ENCODE measurements around the gene ITPR1.
A peak's percentile ranks its signal among the peaks of the same experiment; 100 is the strongest.

ITPR1 gene

GRCh38 chr3:4686619-4687018 lies 193.5 kb downstream of the ITPR1 start:
- DNase-seq (ENCODE audit: low read depth, low spot score), result no peak

- no peak for DNase-seq (ENCODE audit: low read depth, low spot score)
These were observed 194.0 kb downstream of the ITPR1 start for GRCh38 chr3:4687167-4687566.

DNA sequence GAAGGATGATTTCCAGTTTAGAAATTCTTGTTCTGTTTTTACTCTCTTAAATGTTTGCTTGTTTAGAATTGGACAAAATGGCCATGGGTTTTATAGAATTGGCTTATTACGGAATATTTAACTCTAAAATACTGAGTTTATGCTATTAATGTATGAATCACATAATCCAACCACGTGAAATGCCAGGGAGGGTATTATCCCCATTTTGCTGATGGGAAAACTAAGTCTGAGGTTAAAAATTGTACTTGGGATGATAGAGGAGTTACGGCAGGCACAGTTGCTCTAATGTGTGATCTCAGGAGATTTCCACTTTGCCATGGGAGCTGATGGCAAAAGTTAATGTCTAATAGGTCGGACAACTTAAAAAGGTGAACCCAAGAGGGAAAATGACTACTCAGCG lies 194.4 kb downstream of the ITPR1 start:
- no peak for DNase-seq (ENCODE audit: low read depth, low spot score)

DNA sequence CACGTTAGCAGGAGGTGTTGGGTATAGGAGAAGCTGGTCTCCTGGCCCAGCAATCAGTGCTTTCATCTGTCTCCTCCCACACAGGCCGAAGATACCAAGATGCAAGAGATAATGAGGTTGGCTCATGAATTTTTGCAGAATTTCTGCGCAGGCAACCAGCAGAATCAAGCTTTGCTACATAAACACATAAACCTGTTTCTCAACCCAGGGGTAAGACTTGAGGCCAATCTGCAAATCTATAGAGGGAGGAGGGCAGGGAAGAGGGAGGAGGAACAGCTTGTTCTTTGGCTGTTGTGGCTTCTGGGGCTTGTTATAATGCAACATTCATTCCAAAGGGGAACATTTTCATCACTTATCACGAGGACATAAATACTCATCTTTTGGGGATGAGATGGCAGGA lies 195.3 kb downstream of the ITPR1 start:
- no peak for DNase-seq (ENCODE audit: low read depth, low spot score)

GRCh38 chr3:4689021-4689420 lies 195.9 kb downstream of the ITPR1 start:
- no peak for DNase-seq (ENCODE audit: low read depth, low spot score)

DNA sequence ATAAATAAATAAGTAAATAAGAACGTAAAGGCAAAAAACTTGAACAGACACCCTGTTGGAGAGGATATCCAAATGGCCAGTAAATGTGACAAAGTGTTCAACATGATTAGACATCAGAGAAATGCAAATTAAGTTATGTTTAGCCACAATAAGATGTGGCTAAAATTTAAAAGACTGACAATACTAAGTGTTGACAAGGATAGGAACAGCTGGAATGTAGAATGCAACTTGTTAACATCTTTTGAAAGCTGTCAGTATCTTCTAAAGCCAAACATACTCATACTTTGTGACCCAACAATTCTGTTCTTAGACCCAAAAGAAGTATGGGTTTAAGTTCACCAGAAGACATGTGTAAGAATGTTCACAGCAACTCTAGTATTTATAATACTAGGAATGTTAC lies 197.1 kb downstream of the ITPR1 start:
- DNase-seq (ENCODE audit: low read depth, low spot score), result no peak

DNA sequence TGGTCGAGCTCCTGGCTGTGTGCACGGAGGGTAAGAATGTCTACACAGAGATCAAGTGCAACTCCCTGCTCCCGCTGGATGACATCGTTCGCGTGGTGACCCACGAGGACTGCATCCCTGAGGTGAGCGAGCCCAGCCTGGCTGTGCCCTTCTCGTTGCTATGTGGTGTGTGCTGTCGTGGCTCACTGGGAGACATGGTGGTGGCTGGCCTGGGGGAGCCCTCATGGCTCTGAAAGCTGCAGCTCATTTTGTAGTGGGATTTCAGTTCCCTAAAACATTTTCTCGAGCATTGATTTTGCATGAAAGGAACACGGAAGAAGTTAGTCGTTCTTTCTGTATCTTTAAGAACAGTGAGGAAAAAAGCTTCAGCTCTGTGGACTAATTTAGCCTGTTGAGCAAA lies 200.5 kb downstream of the ITPR1 start:
- DNase-seq (ENCODE audit: low read depth, low spot score), result no peak

DNA sequence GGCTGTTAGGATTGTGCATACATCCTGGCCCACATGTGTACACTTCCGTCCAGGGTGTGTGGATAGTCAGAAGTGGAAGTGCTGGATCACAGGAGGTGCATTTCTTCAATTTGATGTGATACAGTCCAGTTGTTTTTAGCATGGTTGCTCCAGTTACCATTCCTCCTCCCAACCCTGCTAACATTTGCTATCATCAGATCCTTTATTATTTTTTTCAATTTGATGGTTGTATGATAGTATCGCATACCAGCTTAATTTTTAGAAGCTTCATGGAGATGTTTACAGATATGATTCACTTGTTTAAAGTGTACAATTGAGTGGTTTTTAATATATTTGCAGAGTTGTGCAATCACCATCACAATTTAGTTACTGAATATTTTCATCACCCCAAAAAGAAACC lies 202.7 kb downstream of the ITPR1 start:
- no peak for DNase-seq (ENCODE audit: low read depth, low spot score)

DNA sequence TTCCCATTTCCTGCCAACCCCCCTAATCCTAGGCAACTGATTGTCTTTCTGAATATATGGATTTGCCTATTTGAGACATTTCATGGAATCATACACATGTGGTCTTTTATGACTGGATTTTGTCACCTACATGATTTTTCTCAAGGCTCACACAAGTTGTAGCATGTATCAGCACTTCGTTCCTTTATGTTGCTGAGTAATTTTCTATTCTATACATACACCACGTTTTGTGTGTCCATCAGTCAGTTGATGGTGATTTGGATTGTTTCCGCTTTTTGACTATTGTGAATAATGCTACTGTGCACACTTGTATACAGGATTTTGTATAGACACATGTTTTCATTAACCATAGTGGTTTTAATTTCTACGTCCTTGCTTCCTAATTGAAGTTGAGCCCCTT lies 203.1 kb downstream of the ITPR1 start:
- no peak for DNase-seq (ENCODE audit: low read depth, low spot score)

DNA sequence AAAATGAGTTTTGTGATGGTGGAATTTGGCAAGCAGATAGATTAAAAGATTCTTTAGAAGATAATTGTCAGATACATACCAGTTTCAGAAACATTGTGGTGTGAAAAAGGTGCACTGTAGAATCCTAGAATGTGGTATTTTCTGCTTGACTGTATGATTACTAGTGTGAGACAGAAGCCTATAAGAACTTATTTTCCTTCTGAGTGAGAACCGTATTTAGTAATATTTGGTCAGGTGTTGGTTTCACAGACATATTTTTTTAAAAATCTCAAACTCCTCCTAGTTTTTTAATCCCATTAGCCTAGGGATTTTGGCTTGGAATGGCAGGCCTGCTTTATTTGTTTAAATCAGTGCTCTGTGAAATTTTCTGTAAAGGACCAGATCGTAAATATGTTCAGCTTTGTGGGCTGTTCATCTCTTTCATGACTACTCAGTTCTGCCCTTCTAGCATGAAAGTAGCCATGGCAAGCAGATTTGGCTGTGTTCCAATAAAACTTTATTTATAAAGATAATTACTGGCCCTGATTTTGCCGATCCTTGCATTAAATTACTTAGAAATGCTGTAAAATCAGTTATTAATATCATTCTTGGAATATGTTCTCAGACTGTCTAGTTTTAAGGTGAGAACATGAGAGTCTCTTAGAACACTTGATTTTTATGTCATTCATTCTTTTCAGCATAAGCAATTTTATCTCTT lies 205.1 kb downstream of the ITPR1 start:
- no peak for DNase-seq (ENCODE audit: low read depth, low spot score)

DNA sequence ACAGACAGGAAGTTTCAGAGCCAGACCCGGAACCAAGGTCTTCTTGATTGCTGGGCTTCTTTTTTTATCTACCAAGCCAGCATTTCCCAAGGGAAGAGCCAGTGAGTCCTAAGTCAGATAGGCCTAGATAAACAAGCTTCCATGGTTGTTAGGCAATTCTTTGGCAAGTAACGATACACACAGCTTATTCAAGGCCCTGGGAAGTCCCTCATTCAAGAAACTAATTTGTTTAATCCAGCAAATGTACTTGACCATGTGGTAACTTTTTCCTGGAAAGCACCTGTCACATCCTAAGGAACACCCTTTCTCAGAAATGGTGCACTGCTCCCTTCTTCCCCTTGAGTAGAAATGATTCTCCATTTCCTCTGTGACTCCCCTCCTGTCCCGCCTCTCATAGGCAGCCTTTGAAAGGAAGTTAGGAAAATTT lies 209.9 kb downstream of the ITPR1 start:
- DNase-seq (ENCODE audit: low read depth, low spot score), result no peak

DNA sequence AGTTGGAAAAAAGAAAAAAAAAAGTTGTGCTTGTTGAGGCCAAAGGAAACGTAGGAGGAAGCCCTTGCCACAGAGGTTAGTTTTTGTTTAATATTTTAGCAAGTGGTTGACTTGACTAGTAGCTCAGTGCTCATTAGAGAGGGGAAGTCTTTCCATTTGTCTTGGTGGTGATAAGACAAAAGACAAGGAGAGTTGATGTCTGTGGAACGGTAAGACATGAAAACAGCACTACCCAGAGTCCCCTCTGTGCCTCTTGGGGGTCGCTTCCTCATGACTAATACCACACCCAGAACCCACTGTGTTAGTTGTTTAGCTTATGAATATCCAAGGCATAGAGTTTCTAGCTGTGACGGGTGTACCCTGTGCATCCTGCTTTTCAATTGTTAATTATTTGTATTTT lies 211.4 kb downstream of the ITPR1 start:
- no peak for DNase-seq (ENCODE audit: low read depth, low spot score)

DNA sequence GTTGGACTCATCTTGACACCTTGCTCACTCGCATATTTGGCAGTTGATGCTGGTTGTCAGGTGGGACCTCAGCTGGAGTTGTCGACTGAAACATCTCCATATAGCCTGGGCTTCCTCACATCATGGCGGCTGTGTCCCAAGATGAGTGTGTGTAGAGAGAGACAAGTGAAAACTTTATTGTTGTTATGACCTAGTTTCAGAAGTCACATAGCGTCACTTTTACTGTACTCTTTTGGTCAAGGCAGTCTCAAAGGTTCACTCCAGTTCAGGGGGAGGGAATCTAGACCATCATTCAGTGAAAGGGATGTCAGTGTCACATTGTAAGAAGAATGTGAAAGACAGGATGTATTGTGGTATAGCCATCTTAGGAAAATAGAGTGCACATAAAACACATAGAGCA lies 214.2 kb downstream of the ITPR1 start:
- no peak for DNase-seq (ENCODE audit: low read depth, low spot score)

DNA sequence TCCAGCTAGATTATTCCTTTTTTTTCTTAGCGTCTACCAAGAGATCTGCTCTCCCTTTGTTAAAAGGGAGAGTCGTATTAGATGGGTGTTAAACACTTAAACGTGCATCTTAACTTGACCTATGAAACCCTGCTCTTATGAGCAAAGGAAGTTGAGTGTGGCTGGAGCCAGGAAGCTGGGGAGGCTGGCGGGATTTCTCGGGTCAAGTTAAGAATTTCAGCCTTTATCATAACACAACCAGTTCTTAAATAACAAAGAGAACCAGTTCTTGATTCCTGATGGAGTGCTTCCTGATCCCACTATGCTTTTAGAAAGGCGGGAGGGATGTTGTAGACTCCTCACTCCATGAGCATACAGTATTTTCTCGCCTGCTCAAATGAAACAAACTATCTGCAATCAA lies 215.1 kb downstream of the ITPR1 start:
- DNase-seq (ENCODE audit: low read depth, low spot score), result no peak

DNA sequence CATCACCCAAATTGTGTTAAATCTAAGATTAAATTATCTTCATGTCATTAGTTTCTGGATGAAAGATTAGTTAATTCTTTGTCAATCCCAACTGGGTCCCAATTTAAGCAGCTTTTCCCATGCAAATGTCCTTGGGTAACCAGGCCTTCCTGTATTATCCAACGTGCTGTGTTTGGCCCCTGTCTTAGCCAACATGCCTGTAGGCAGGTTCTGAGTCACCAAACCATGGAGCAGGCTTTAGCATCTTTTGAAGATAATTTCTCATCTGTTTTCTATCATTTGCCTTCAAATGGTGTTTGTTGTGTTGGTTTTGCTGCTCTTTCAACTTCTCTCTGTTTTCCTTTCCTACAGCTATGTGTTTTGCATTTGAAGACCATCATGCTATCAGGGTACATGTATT lies 216.2 kb downstream of the ITPR1 start:
- DNase-seq (ENCODE audit: low read depth, low spot score), result no peak

DNA sequence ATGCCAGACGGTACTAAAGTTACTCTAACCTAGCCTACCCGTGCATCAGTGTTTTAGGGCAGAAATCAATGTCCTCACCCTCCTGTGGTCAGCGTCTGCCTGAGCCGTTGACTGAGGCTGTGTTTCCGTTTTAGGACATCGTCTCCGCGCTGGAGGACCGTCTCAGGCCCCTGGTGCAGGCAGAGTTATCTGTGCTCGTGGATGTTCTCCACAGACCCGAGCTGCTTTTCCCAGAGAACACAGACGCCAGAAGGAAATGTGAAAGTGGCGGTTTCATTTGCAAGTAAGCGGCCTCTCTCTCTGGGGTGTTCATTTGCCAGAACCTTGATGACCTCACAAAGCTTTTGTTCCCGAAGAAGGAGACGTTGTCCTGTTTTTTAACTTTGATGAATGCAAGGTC lies 217.0 kb downstream of the ITPR1 start:
- no peak for DNase-seq (ENCODE audit: low read depth, low spot score)

DNA sequence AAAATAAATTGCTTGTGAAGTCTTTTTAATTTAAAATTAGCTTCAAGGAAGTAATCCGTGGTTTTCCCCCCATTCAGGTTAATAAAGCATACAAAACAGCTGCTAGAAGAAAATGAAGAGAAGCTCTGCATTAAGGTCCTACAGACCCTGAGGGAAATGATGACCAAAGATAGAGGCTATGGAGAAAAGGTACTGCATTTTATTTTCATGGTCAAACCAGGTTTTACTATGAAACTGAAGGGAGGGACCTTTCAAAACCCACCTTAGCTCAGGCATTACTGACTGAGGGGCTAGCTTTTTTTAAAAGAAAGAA lies 218.5 kb downstream of the ITPR1 start:
- DNase-seq (ENCODE audit: low read depth, low spot score), result no peak

DNA sequence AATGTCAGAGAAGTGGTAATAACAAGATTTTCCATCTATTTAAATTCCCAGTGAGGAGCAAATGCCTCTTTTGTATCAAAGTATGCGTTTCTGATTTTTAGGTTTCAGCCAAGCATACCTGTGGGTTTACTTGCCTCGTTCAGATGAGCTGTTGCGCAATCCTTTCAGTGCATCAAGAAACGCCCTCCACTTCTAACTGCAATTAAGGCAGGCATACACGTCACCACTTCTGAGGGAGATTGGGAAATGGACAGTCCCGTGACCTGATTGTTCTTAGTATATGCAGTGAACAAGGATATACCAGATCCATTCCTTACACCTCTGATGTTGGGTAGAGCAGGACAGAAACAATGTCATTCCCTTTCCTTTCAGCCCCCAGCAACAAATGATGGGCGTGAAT lies 219.0 kb downstream of the ITPR1 start:
- no peak for DNase-seq (ENCODE audit: low read depth, low spot score)

GRCh38 chr3:4714045-4714444 lies 220.9 kb downstream of the ITPR1 start:
- no peak for DNase-seq (ENCODE audit: low read depth, low spot score)

DNA sequence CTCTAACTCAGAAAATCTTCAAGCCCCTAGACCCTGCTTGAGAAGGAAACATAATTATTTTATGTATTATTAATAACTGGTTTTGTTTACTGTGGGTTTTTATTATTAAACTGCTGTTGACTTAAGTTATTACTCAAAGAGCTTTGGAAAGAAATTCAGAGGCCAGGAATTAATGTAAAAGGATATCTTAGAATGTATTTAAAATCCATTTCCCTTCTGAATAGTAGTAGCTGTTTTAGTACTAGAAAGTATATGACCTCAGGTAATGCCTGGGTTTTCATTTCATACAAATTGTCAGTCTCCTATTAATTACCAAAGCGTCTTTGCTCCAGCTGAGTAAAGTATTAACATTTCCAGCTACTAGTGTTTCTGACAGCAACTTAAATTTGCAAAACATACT lies 223.1 kb downstream of the ITPR1 start:
- no peak for DNase-seq (ENCODE audit: low read depth, low spot score)

GRCh38 chr3:4716706-4717362 lies 223.7 kb downstream of the ITPR1 start:
- DNase-seq (ENCODE audit: low read depth, low spot score), result peak; percentile 64

DNA sequence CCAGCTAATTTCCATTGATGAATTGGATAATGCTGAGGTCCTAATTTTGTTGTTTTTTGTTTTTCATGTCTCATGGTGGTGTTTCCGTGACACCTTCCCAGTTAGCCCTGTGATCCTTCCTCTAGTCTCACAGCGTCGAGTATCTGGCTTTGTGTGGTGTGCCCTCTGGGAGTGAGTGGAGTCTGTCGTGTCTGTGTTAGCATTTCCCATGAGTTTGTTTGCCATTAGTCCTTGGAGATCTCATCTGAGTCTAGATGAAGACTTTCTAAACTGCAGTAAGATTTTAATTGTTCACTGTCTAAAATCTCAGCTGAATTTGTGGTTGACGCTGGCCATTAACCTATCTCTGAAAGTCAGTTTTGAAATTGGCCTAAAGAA lies 224.2 kb downstream of the ITPR1 start:
- no peak for DNase-seq (ENCODE audit: low read depth, low spot score)

DNA sequence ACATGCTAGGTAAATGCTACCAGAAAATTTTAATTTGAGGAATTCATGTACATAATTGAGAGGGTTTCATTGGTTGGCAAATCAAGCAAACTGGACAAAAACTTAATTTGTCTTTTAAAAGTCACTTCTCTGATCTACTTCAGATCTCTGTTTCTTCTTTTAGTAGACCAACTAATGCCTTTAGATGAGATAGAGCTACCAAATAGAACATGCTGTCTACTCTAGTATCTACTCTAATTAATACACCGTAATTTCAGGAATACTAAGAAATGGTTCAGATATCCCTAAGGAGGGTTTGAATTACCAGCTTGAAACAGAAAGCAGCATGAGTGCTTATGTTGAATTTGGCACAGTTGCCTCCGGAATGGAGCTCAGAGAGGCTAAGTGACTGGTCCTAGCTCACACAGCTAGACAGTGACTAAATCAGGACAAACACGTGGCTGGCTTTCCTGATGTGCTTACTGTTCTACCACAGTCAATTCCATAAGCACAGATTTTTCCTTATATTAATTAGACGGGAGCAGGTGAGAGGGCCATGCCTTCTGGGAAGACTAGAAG lies 225.1 kb downstream of the ITPR1 start:
- DNase-seq (ENCODE audit: low read depth, low spot score), result no peak

GRCh38 chr3:4719046-4719501 lies 225.9 kb downstream of the ITPR1 start:
- DNase-seq (ENCODE audit: low read depth, low spot score), result no peak
